Measurements from ENCODE around the gene TOGARAM2.

TOGARAM2 gene

GRCh38 chr2:29056452-29056851 is 75.4 kb downstream of the TOGARAM2 start:
- DNase-seq: no peak

- no peak for DNase-seq
Observed at GRCh38 chr2:29057006-29057405, 75.9 kb downstream of the TOGARAM2 start.

DNA sequence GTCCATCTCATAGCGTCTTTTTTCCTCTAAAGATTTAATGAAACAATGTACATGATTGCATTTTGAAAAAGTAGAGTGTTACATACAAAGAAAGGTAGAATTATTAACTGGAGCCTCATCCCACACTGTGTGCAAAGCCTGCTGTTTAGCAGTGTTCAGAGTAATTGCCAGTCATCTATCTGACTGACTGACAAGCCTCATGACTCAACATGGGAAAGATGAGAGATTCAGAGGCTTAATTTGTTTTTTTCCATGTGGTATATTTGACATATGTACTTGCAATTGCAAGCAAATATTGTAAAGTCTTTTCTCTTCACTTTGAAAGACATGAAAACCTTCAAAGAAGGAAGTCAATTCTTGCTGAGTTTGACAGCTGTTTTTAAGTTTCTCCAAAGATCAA is 78.5 kb downstream of the TOGARAM2 start:
- DNase-seq: no peak

DNA sequence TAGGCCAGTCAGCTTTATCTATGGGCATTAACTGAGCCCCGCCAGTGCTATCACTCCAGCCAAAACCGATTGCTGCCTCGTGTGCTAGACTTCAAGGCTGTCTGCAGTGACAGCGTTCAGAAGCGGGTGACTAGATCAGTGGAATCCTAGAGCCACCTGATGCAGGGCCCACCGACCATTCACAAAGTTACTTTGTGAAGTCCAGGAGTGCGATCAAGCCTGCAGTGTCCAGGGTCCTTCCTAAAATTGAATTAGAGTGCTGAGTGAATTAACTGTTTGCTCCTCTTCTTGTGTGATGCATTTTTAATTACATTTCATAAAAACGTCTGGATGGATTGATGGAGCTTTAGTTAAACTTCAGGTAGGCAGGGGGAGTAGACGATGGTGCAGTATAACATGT is 79.3 kb downstream of the TOGARAM2 start:
- DNase-seq: no peak

DNA sequence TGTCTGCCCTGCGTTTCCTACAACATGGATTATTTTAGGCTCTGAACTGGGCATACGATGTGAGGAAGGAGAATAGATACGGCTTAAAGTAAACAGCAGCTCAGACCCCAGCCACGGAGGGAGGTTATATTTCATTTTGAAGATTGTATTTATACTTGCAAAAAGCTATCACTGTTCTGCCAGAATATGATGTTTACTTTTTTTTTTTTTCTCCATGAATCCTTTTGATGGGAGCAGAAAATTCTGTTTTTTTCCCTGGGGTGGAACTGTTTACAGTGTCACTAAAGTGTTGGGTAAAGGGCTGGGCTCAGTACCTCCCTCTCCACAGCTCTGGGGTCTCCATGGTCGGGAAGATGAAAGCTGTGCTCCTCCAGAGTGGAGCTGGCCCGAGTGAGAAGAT is 80.1 kb downstream of the TOGARAM2 start:
- DNase-seq: no peak

GRCh38 chr2:29061616-29062015 is 80.5 kb downstream of the TOGARAM2 start:
- no peak for DNase-seq

GRCh38 chr2:29062371-29062770 is 81.3 kb downstream of the TOGARAM2 start:
- DNase-seq: no peak

DNA sequence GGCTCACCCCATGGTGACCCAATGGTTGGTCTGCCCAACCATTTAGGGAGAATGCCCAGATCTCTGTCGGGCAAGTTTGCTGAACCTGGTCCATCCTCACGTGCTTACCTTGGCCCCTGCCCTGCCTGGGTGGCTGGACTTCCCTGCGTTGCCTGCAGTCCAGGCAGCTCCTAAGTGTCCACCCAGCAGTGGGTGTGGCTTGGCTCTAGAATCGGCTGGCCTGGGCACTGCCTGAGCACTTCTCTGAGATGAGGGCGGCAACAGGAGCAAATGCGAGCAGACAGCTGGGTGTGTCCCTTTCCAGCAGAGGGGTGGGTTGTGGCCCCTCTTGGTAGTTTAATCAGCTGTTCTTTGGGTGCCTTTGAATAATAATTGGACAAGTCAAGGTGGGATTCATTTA is 82.0 kb downstream of the TOGARAM2 start:
- DNase-seq: no peak

DNA sequence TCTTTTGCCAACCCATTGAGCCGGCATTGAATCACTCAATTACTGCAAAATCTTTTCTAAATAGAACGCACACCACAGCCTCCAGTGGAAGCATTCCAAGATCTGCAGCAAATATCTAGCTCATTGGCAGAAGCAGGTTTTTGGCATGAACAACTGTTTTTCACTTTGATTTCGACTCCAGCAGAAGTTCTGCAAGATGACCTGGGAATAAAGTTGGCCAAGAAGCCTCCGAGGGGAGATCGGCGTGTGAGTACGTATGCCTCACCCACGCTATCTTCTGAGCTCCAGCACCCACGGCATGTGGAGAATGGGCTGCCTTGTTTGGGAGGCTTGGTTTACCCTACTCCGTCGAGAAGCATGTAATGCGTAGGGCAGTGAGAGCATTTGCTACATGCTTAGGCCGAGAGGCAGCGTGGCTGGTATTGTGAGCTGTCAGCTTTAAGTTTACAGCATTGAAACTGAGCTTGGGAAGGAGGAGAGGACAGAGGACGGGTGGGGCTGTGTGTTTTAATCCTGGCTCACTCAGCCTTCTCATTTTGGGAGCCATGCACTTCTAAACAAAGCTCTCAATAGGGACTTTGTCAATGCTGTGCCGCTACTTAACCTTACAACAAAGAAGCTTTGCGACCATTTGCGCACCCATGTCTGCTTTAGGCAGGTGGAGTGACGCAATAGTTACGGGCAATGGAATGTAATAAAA is 82.7 kb downstream of the TOGARAM2 start:
- DNase-seq: no peak

DNA sequence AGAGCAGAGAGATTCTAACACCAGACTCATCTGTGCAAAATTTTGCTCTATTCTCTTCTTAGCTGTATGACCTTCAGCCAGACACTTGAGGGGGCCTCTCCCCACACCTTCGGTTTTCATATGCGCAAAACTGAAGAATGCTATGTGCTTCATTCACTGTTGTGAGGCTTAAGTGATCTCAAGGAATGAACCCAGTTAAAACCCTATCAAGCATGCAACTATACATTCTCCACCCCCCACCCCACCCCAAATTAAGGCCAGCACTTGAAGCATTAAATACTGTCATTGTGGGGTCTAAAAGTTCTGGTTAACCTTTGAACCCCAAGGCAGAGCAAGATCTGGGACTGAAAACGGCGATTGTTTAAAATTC is 83.2 kb downstream of the TOGARAM2 start:
- no peak for DNase-seq

- DNase-seq: no peak
Observed at GRCh38 chr2:29064746-29065067, 83.6 kb downstream of the TOGARAM2 start.

GRCh38 chr2:29065068-29065811 is 84.1 kb downstream of the TOGARAM2 start:
- DNase-seq: no peak

GRCh38 chr2:29066271-29066860 is 85.3 kb downstream of the TOGARAM2 start:
- DNase-seq: no peak

GRCh38 chr2:29066997-29067605 is 86.0 kb downstream of the TOGARAM2 start:
- no peak for DNase-seq

- no peak for DNase-seq
Observed at GRCh38 chr2:29068513-29068912, 87.4 kb downstream of the TOGARAM2 start.

- DNase-seq: no peak
Observed at GRCh38 chr2:29070526-29070925, 89.4 kb downstream of the TOGARAM2 start.

DNA sequence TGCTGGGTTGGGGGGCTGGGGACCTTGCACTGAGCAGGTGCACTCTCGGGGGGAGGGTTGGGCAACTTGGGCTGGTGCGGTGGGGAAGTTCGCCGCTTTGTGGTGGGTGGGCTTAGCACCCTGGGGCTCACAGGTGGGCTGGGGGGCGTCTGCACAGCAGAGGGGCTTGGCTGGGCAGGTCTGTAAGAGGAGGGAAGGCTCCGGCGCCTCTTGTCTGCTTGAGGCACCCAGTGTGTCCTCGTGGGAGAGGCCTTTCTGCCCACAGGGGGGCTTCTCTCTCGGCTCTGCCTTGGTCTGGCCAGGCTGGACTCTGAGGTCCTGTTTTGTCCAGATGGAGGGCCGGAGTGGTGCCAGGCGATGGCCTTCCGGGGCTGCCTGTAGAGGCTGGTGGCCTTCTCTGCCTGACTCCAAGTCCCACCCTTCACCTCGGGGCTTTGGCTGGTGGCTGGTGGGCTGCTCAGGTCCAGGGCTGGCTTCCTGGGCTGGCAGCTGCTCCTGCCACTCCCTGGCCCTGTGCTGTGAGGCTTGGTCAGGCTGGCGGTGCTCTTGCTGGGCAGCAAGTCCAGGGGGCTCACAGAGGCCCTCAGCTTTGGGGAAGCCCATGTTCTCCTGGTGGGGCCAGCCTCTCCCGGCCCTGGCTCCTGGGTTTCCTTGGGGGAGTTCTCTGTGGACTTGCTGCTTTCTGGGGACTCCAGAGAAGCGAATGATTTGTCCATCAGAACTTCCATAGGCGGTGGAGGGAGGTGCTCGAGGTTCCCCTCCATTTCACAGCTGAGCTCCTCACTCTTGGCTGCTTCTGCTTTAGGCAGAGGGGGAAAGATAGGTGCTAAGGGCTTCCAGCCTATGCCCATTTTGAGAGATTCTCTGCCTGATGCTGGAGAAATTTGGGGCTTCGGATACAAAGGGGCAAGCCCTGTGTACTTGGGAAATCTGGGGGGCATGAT is 90.2 kb downstream of the TOGARAM2 start:
- DNase-seq: no peak

- DNase-seq: no peak
Observed at GRCh38 chr2:29072251-29072650, 91.2 kb downstream of the TOGARAM2 start.

DNA sequence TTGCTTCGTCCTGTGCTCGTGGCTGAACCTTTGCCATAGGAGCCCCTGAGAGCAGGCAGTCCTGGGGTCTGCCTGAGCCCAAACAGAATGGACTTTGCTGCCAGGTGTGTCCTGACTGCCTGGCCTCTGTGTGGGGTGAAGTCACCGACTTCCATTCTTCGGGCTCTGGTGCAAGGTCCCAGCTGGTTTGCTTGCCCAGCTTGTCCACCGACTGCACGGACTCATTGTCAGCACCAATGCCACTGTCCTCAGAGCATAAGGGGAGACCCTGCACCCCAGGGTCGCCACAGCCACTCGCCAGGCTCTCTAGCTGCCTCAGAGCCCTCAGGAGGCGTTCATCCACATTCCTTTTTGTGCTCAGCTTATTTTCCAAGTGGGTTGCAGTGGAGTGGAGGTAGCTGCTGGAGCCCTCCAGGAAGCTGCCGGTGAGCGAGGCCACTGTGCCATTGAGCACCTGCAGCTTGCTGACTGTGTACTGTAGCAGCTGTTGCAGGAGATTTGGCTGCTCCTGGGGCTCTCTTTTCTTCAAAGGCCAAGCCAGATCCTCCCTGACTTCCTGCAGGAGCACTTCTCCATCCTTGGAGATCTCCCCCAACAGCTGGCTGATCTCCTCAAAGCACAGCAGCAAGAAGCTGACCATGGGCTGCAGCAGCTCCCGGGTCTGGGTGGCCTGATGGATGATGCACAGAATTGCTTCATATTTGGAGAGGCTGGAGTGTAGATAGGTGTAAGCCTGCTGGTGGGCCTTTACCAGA is 92.0 kb downstream of the TOGARAM2 start:
- DNase-seq: no peak

- no peak for DNase-seq
Observed at GRCh38 chr2:29073933-29074332, 92.8 kb downstream of the TOGARAM2 start.

DNA sequence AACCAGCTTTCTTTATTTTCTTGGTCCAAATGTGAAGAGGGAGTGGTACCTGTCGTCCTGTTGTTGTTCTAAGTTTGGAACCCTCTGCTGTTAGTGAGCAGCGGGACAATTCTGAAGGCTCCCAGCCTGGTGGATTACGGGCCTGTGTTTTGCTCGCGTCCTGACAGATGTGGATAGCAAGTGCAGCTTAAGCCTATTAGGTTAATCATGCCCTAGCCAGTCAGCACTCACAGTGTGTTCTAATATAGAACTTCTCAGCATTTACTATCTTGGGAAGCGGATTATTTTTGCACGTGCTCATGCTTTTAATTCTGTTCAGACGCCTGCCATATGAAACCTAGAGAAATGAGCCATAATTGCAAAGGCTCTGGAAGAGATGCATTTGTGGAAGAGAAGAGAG is 93.3 kb downstream of the TOGARAM2 start, which contains the start of gene PCARE:
TSS of gene PCARE (minus strand) at position 113 of the 400 bp plus-strand sequence. CDS start 262 bp downstream, outside the sequence.
- no peak for DNase-seq

All from bone marrow (tissue), 2 donors.